B cell (primary cell): Measurements from ENCODE around the gene BCAS4. TPM values are rescaled to one million over a fixed set of nuclear protein-coding genes. Genes with fewer than 3 reads are reported as not detected.

Source experiments
- ATAC-seq: fragments of 200-7000 bp; cut with Tn5 transposase; one replicate; pipeline ENCODE4 v1.10.0; 2021; ENCODE audit warnings: low read depth, mild to moderate bottlenecking, moderate number of reproducible peaks, moderate library complexity
- CTCF ChIA-PET: fragments of 350-600 bp; sonication (Branson Sonifier 250); formaldehyde crosslinking; loops from one replicate; lab custom pipeline; 2021; ENCODE audit warnings: antibody characterized with exemption, inconsistent platforms; lab: Charles Lee
- POLR2A ChIA-PET: fragments of 350-600 bp; sonication (Branson Sonifier 250); formaldehyde crosslinking; loops from one replicate; lab custom pipeline; 2021; ENCODE audit warnings: antibody characterized with exemption; lab: Charles Lee
- DNase-seq: peaks from one replicate; pipeline ENCODE4 v3.0.0; 2013
- H2AFZ ChIP-seq: 2 replicates; pipeline ENCODE4 v1.6.1; 2012; ENCODE audit warnings: mild to moderate bottlenecking, low read depth, low read length; ENCODE audit not compliant: insufficient read depth, poor library complexity, severe bottlenecking
- H3K27ac ChIP-seq, 2 donors: 1 replicate in 1 of 2; 2 replicates in 1 of 2; pipeline ENCODE4 v1.5.1; 2012 to 2013; ENCODE audit warnings: low read length in 2 of 2, mild to moderate bottlenecking in 2 of 2, moderate library complexity in 1 of 2
- H3K27me3 ChIP-seq, 4 experiments: fragments of 200-600 bp in 1 of 4; sonication (generic) in 1 of 4; replicated peaks in 1 of 4; 1 replicate in 2 of 4; 2 replicates in 2 of 4; pipeline versions ENCODE4 v1.6.1 to v1.7.0; 2013 to 2016; ENCODE audit warnings: low read length in 3 of 4, mild to moderate bottlenecking in 2 of 4, mixed read lengths in 1 of 4, moderate library complexity in 1 of 4; ENCODE audit not compliant: insufficient read depth in 4 of 4, control insufficient read depth in 3 of 4; ENCODE audit errors: control extremely low read depth in 1 of 4
- H3K36me3 ChIP-seq, 2 experiments: replicated peaks in 1 of 2; 1 replicate in 1 of 2; 2 replicates in 1 of 2; pipeline versions ENCODE4 v1.6.1 to v1.7.1; 2013; ENCODE audit warnings: low read length in 1 of 2; ENCODE audit not compliant: insufficient read depth in 2 of 2, control insufficient read depth in 1 of 2; ENCODE audit errors: control extremely low read depth in 1 of 2, extremely low read depth in 1 of 2
- H3K4me1 ChIP-seq, 2 donors: fragments of 200-600 bp in 1 of 2; sonication (generic) in 1 of 2; 1 replicate in 1 of 2; 2 replicates in 1 of 2; pipeline versions ENCODE4 v1.5.1 to v1.6.1; 2013 to 2017; ENCODE audit warnings: low read length in 2 of 2; ENCODE audit not compliant: control insufficient read depth in 2 of 2, insufficient read depth in 2 of 2
- H3K4me2 ChIP-seq: replicated peaks from 2 replicates; pipeline ENCODE3; 2012; ENCODE audit warnings: mild to moderate bottlenecking, low read depth, low read length; ENCODE audit not compliant: poor library complexity, severe bottlenecking
- H3K4me3 ChIP-seq, 5 experiments: fragments of 200-600 bp in 1 of 5; sonication (generic) in 1 of 5; 1 replicate in 3 of 5; 2 replicates in 2 of 5; pipeline versions ENCODE4 v1.5.1 to v1.7.0; 2011 to 2016; ENCODE audit warnings: low read length in 4 of 5, mild to moderate bottlenecking in 4 of 5, low read depth in 2 of 5, control low read depth in 1 of 5, moderate library complexity in 1 of 5; ENCODE audit not compliant: insufficient read depth in 1 of 5; ENCODE audit errors: control extremely low read depth in 1 of 5, extremely low read depth in 1 of 5
- H3K79me2 ChIP-seq: fragments of 200-600 bp; sonication (generic); one replicate; pipeline ENCODE4 v1.6.0; 2016; ENCODE audit warnings: low read length; ENCODE audit not compliant: control insufficient read depth, insufficient read depth
- H3K9ac ChIP-seq: fragments of 200-600 bp; sonication (generic); 2 replicates; pipeline ENCODE4 v1.6.1; 2017; ENCODE audit warnings: mild to moderate bottlenecking, low read length, moderate library complexity
- H3K9me3 ChIP-seq, 3 donors: one replicate each; pipeline versions ENCODE4 v1.6.1 to v1.7.1; 2013; ENCODE audit warnings: low read length in 2 of 3; ENCODE audit not compliant: control insufficient read depth in 2 of 3, insufficient read depth in 1 of 3; ENCODE audit errors: control extremely low read depth in 1 of 3
- H4K20me1 ChIP-seq: 2 replicates; pipeline ENCODE4 v1.6.0; 2012; ENCODE audit warnings: mild to moderate bottlenecking, low read length; ENCODE audit not compliant: insufficient read depth, control insufficient read depth, poor library complexity, severe bottlenecking
- H3K27ac Mint-ChIP-seq: one replicate; pipeline ENCODE4 v1.8.0; 2021; ENCODE audit warnings: mixed read lengths
- H3K27me3 Mint-ChIP-seq: one replicate; pipeline ENCODE4 v1.8.0; 2021; ENCODE audit warnings: mixed read lengths
- H3K4me1 Mint-ChIP-seq: one replicate; pipeline ENCODE4 v1.8.0; 2021; ENCODE audit warnings: mixed read lengths
- H3K4me3 Mint-ChIP-seq: one replicate; pipeline ENCODE4 v1.8.0; 2021; ENCODE audit warnings: mixed read lengths
- H3K9me3 Mint-ChIP-seq: one replicate; pipeline ENCODE4 v1.8.0; 2022; ENCODE audit warnings: mixed read lengths; ENCODE audit not compliant: insufficient read depth
- EZH2 ChIP-seq: IDR thresholded peaks from 2 replicates; pipeline ENCODE4 v1.6.1; 2012; ENCODE audit warnings: borderline replicate concordance, low read depth, mild to moderate bottlenecking, moderate library complexity, low read length; ENCODE audit not compliant: insufficient read depth, poor library complexity, severe bottlenecking
- WGBS: methylation state at CpG from one replicate; pipeline ENCODE4 v1.1.5; 2013; ENCODE audit warnings: missing lambda C conversion rate; ENCODE audit not compliant: insufficient coverage; 5-methylcytosine and 5-hydroxymethylcytosine counted together
- intact Hi-C: fragments of 100-400 bp; cut with micrococcal nuclease; formaldehyde crosslinking; loops from one replicate; pipeline ENCODE4 v1.10.0; 2022
- polyA plus RNA-seq: library from polyadenylated mRNA; depleted of rRNA; stranded (reverse); fragments of >200 nt; gene quantifications from 2 replicates; pipeline ENCODE4 v1.2.3, GENCODE V29; 2012
- total RNA-seq, 2 donors: library from RNA; stranded (reverse); fragments of 120-200 nt in 1 of 2; gene quantifications; 1 replicate in 1 of 2; 2 replicates in 1 of 2; pipeline versions ENCODE4 v1.2.3 to v1.2.4, GENCODE V29; 2013 to 2022
- TF ChIP-seq, protein P1 (sequence below): fragments of 200-600 bp; IDR thresholded peaks from one replicate; pipeline ENCODE4 v1.8.0; 2022; ENCODE audit warnings: antibody characterized with exemption, mild to moderate bottlenecking

BCAS4 gene
- total and polyA plus RNA-seq, 2 donors (not counting 1 experiment from before 2014, with no cell fraction given), result 44.8 to 88.2 TPM

- peaks cover 6% of the 10 kb centered on the region for H4K20me1 ChIP-seq
- H3K27me3 ChIP-seq, result no peaks in the 10 kb centered on the region
- peaks cover 44 to 63% of the 10 kb centered on the region in 2 donors for H3K4me1 ChIP-seq
- H3K9me3 ChIP-seq, result no peaks in the 10 kb centered on the region
- Mint-ChIP-seq H3K27me3 (no peaks in the 10 kb centered on the region), H3K4me3 (peak overlapping the region; percentile 83), H3K27ac (peak overlapping the region; percentile 98), H3K9me3 (no peaks in the 10 kb centered on the region), H3K4me1 (peaks cover 58% of the 10 kb centered on the region)
- H3K4me3 ChIP-seq, result peak overlapping the region in 2 of 5 experiments; percentile 8 to 15
- peak overlapping the region; percentile 69 for H3K4me2 ChIP-seq
- DNase-seq, result no peak
- TF ChIP-seq EZH2, result no peak
- TF ChIP-seq, protein P1, sequence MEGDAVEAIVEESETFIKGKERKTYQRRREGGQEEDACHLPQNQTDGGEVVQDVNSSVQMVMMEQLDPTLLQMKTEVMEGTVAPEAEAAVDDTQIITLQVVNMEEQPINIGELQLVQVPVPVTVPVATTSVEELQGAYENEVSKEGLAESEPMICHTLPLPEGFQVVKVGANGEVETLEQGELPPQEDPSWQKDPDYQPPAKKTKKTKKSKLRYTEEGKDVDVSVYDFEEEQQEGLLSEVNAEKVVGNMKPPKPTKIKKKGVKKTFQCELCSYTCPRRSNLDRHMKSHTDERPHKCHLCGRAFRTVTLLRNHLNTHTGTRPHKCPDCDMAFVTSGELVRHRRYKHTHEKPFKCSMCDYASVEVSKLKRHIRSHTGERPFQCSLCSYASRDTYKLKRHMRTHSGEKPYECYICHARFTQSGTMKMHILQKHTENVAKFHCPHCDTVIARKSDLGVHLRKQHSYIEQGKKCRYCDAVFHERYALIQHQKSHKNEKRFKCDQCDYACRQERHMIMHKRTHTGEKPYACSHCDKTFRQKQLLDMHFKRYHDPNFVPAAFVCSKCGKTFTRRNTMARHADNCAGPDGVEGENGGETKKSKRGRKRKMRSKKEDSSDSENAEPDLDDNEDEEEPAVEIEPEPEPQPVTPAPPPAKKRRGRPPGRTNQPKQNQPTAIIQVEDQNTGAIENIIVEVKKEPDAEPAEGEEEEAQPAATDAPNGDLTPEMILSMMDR, result no peak
- ChIA-PET CTCF (interaction anchor here (0.7 to 11.8 kb wide), 6 partner anchors 18 to 182 kb away, joined by 3 to 390 read pairs (median 6); partner anchors contain the start of gene ADNP), POLR2A (interaction anchor here (0.5 to 2.5 kb wide), 5 partner anchors 15 to 132 kb away, joined by 3 to 14 read pairs (median 5); partner anchors contain the start of gene ADNP)
- ATAC-seq, result no peak
- H2AFZ ChIP-seq, result no peak overlapping the region
- peak overlapping the region; percentile 48 for H3K9ac ChIP-seq
- intact Hi-C loops, result no loop called here
- peak overlapping the region; percentile 77 to 83 for H3K27ac ChIP-seq
- WGBS, result 73% methylated on average over 11 of the region's 13 CpGs
- H3K79me2 ChIP-seq, result peaks cover 92% of the 10 kb centered on the region
- H3K36me3 ChIP-seq, result peaks cover 0 to 11% of the 10 kb centered on the region in 2 experiments
These were observed 4.5 kb downstream of the BCAS4 start for GRCh38 chr20:50799176-50799889.
